Measurements from ENCODE around the gene CD209. TPM values are rescaled to one million over a fixed set of nuclear protein-coding genes. Genes with fewer than 3 reads are reported as not detected.

The CD209 gene
- total and polyA plus RNA-seq, 9 of the 15 experiments (the other 6 are each of a cell fraction or from before 2014, with no cell fraction given), result 0.01 TPM; not detected in 8

DNA sequence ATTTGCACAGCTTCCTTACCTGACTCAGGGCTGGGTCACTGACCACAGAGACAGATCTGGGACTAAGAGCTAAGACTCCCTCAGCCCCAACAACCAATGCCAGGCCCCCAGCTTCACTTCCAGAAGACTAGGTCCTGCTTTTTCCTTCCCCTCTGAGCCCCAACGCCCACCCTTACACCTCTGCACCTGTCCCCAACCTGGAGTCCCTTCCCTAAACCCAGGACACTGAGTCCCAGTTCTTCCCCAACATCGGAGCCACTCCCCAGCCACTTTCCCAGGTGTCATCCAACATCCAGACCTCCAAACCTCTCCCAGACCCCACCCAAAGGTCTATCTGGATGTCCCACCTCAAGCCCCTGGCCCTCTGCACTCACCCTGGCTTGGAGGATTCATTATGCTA lies 48.3 kb downstream of the CD209 start:
- ChIA-PET POLR2A (interaction anchor here (1.3 kb wide), 1 partner anchor 61 kb away, joined by 3 read pairs; no protein-coding TSS in a partner anchor), CTCF (ENCODE audit: low intra/inter-chr PET ratio) (no interaction called here)
- H3K27me3 ChIP-seq (ENCODE audit: control insufficient read depth in 2 of 2, insufficient read depth in 2 of 2, low read length in 2 of 2), result peaks cover 13 to 62% of the 10 kb centered on the region in 2 experiments; a peak in 4 of 5 replicates
- no peak overlapping the region for H3K4me3 ChIP-seq
- in situ Hi-C loops (cut with MboI) (no loop called here), intact Hi-C loops (cut with micrococcal nuclease) (no loop called here)
- no peak overlapping the region for H3K27ac ChIP-seq (ENCODE audit: extremely low read depth, low read depth, low read length)
- H3K4me1 ChIP-seq (replicated peaks in 1 of 2; ENCODE audit: control insufficient read depth in 2 of 2, insufficient read depth in 2 of 2, low read length in 2 of 2), result peaks cover 2 to 8% of the 10 kb centered on the region in 2 experiments; a peak in 4 of 5 replicates
- no peaks in the 10 kb centered on the region for H3K9me3 ChIP-seq (replicated peaks; ENCODE audit: control insufficient read depth, insufficient read depth, low read depth, low read length)
- 4% methylated on average over 2 of the region's 2 CpGs for WGBS (ENCODE audit: insufficient coverage, low coverage, missing lambda C conversion rate)
- H3K9me1 ChIP-seq (ENCODE audit: control insufficient read depth, insufficient read depth, low read length), result no peaks in the 10 kb centered on the region
- no peaks in the 10 kb centered on the region for H3K79me2 ChIP-seq (ENCODE audit: control insufficient read depth, insufficient read depth, low read length)
- no peaks in the 10 kb centered on the region; the same call in 1 of the 2 replicates for H4K20me1 ChIP-seq (replicated peaks; ENCODE audit: control insufficient read depth, insufficient read depth, low read length)
- H3K36me3 ChIP-seq (ENCODE audit: control insufficient read depth, insufficient read depth, low read length), result no peaks in the 10 kb centered on the region
- H3K4me2 ChIP-seq (ENCODE audit: insufficient read depth, low read length), result no peak overlapping the region
- no peak for TF ChIP-seq RBM15 (IDR thresholded peaks at IDR 0.05; ENCODE audit: insufficient read depth, low read length)
- no peak for TF ChIP-seq MXI1 (IDR thresholded peaks at IDR 0.05; ENCODE audit: low read depth, low read length)
- no peak for TF ChIP-seq ZZZ3 (IDR thresholded peaks at IDR 0.05)
- TF ChIP-seq POLR2AphosphoS2 (IDR thresholded peaks at IDR 0.05; ENCODE audit: low read length), result no peak
- no peak for TF ChIP-seq THRAP3 (IDR thresholded peaks at IDR 0.05; ENCODE audit: borderline replicate concordance)
- no peak for TF ChIP-seq PTBP1 (IDR thresholded peaks at IDR 0.05; ENCODE audit: low read depth, low read length)
- TF ChIP-seq ZNF175 (CRISPR knock-in tag; IDR thresholded peaks at IDR 0.05; ENCODE audit: low read depth), result no peak
- TF ChIP-seq ZNF778 (CRISPR knock-in tag; IDR thresholded peaks at IDR 0.05), result no peak
- TF ChIP-seq HDAC2 (IDR thresholded peaks at IDR 0.05), result no peak
- TF ChIP-seq MED1 (CRISPR knock-in tag; IDR thresholded peaks at IDR 0.05; ENCODE audit: borderline replicate concordance), result no peak
- TF ChIP-seq ZFX (CRISPR knock-in tag; IDR thresholded peaks at IDR 0.05), result no peak
- TF ChIP-seq, protein P1, sequence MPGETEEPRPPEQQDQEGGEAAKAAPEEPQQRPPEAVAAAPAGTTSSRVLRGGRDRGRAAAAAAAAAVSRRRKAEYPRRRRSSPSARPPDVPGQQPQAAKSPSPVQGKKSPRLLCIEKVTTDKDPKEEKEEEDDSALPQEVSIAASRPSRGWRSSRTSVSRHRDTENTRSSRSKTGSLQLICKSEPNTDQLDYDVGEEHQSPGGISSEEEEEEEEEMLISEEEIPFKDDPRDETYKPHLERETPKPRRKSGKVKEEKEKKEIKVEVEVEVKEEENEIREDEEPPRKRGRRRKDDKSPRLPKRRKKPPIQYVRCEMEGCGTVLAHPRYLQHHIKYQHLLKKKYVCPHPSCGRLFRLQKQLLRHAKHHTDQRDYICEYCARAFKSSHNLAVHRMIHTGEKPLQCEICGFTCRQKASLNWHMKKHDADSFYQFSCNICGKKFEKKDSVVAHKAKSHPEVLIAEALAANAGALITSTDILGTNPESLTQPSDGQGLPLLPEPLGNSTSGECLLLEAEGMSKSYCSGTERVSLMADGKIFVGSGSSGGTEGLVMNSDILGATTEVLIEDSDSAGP (CRISPR knock-in tag; IDR thresholded peaks at IDR 0.05), result no peak
- TF ChIP-seq, protein P2, sequence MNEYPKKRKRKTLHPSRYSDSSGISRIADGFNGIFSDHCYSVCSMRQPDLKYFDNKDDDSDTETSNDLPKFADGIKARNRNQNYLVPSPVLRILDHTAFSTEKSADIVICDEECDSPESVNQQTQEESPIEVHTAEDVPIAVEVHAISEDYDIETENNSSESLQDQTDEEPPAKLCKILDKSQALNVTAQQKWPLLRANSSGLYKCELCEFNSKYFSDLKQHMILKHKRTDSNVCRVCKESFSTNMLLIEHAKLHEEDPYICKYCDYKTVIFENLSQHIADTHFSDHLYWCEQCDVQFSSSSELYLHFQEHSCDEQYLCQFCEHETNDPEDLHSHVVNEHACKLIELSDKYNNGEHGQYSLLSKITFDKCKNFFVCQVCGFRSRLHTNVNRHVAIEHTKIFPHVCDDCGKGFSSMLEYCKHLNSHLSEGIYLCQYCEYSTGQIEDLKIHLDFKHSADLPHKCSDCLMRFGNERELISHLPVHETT (CRISPR knock-in tag; conservative IDR thresholded peaks at IDR 0.05 in 1 of 2, IDR thresholded peaks at IDR 0.05 in 1 of 2), result no peak
- TF ChIP-seq ZNF184 (CRISPR knock-in tag; IDR thresholded peaks at IDR 0.05), result no peak
- TF ChIP-seq EP400 (IDR thresholded peaks at IDR 0.05), result no peak
- FAIRE-seq (no peak), DNase-seq (ENCODE audit: extremely low read depth in 1 of 4, low spot score in 3 of 4) (no peak), ATAC-seq (no peak)
- BruUV-seq (replicated peaks), result no TSS peak
- no peak overlapping the region for H2AFZ ChIP-seq (ENCODE audit: low read depth, low read length)
- H3K9ac ChIP-seq (ENCODE audit: insufficient read depth in 1 of 2, low read depth in 2 of 2, low read length in 2 of 2), result peak overlapping the region in 1 of 2 experiments; percentile 58; a peak in 1 of 4 replicates

All from K562 (cell line).